ENCODE results near the gene TIMELESS. TPM values are rescaled to one million over a fixed set of nuclear protein-coding genes. Genes with fewer than 3 reads are reported as not detected.
A peak's percentile ranks its signal among the peaks of the same experiment; 100 is the strongest.
"Not testable (repeated sequence)": the region's sequence is repeated elsewhere in the genome, so short reads cannot be mapped to it uniquely, and the experiment has no call there.

The TIMELESS gene
- total RNA-seq, 2 experiments from 2014 or later, result 64.1 to 65.8 TPM

DNA sequence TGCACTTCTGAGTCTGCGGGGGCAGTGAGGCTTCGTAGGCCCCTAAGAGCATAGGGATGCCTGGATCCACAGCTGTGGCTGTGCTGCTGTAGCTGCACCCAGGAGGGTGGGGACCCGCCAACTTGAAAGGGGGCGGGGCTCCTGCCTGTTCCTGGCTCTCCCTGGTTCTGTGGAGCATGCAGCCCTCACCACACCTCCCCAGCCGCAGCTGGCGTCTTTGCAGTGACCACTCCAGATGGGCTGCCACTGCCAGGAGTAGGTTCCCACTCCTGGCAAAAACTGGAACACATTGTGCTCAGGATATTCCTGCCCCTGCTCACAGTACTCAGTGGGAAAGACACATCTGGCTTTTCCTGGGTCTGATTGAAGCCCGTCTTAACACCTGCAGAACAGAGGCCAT is 35.8 kb downstream of the TIMELESS start:
- ATAC-seq, result no peak
- Mint-ChIP-seq H3K9me3 (ENCODE audit: low read depth) (no peaks in the 10 kb centered on the region), H3K27ac (no peak overlapping the region), H3K4me1 (no peaks in the 10 kb centered on the region), H3K4me3 (no peak overlapping the region), H3K27me3 (no peaks in the 10 kb centered on the region), H3K36me3 (peaks cover 17% of the 10 kb centered on the region)
- no peak for DNase-seq
- CTCF ChIA-PET, result no interaction called here

- Mint-ChIP-seq H3K36me3 (peaks cover 11% of the 10 kb centered on the region), H3K27ac (no peak overlapping the region), H3K27me3 (no peaks in the 10 kb centered on the region), H3K9me3 (ENCODE audit: low read depth) (no peaks in the 10 kb centered on the region), H3K4me1 (no peaks in the 10 kb centered on the region), H3K4me3 (no peak overlapping the region)
- DNase-seq, result no peak
- CTCF ChIA-PET, result interaction anchor here (0.5 to 0.8 kb wide), 2 partner anchors 52 to 896 kb away, joined by 3 read pairs; partner anchors contain the start of gene STAT2
- ATAC-seq, result peak; percentile 12
Measured at GRCh38 chr12:56411781-56412639, 37.2 kb downstream of the TIMELESS start.

DNA sequence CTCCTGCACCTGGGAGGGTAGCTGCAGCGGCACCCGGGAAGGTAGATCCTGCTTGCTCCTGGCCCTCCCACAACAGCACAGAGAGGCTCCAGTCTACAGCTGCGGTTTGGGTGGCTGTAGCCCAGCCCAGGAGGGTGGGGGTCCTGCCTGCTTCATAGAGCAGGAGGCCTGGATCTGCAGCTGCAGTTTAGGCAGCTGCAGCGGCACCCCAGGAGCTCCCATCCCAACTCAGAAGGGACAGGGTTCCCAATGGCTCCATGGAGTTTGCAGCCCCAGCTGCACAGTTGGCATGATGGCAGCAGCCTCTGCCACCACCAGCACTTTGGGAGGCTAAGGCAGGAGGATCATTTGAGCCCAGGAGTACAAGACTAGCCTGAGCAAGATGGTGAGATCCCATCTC is 38.5 kb downstream of the TIMELESS start:
- H3K4me1 Mint-ChIP-seq, result no peaks in the 10 kb centered on the region
- peaks cover 3% of the 10 kb centered on the region for H3K36me3 Mint-ChIP-seq
- H3K4me3 Mint-ChIP-seq, result no peak overlapping the region
- CTCF ChIA-PET, result interaction anchor here (0.7 kb wide), 1 partner anchor 160 kb away, joined by 3 read pairs; no protein-coding TSS in a partner anchor
- ATAC-seq, result no peak
- no peaks in the 10 kb centered on the region for H3K27me3 Mint-ChIP-seq
- no peak for DNase-seq
- H3K9me3 Mint-ChIP-seq (ENCODE audit: low read depth), result no peaks in the 10 kb centered on the region
- no peak overlapping the region for H3K27ac Mint-ChIP-seq

GRCh38 chr12:56408799-56409417 is 40.3 kb downstream of the TIMELESS start:
- DNase-seq (no peak), ATAC-seq (no peak)
- H3K27me3 Mint-ChIP-seq, result no peaks in the 10 kb centered on the region
- no peak overlapping the region for H3K27ac Mint-ChIP-seq
- no peak overlapping the region for H3K4me3 Mint-ChIP-seq
- CTCF ChIA-PET, result no interaction called here
- no peaks in the 10 kb centered on the region for H3K9me3 Mint-ChIP-seq (ENCODE audit: low read depth)
- no peaks in the 10 kb centered on the region for H3K36me3 Mint-ChIP-seq
- no peaks in the 10 kb centered on the region for H3K4me1 Mint-ChIP-seq

DNA sequence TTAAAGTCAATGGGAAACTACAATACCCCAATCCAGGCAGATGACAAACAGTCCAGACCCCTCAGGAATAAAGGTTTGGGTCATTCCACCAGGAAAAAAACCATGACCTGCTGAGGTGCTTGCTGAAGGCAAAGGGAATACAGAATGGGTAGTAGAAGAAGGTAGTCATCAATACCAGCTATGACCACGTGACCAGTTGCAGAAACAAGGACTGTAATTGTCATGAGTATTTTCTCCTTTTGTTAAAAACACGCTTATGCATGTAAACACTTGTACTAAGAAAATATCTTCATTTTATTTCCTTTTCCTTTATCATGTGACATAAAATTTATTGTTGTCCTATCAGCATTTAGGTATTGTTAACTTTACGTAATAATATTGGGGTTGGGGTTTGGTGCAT is 45.0 kb downstream of the TIMELESS start:
- ATAC-seq; H3K4me1 Mint-ChIP-seq; CTCF ChIA-PET; H3K9me3 Mint-ChIP-seq (ENCODE audit: low read depth); H3K27me3 Mint-ChIP-seq; H3K36me3 Mint-ChIP-seq; H3K4me3 Mint-ChIP-seq; DNase-seq; H3K27ac Mint-ChIP-seq: not testable (repeated sequence)

DNA sequence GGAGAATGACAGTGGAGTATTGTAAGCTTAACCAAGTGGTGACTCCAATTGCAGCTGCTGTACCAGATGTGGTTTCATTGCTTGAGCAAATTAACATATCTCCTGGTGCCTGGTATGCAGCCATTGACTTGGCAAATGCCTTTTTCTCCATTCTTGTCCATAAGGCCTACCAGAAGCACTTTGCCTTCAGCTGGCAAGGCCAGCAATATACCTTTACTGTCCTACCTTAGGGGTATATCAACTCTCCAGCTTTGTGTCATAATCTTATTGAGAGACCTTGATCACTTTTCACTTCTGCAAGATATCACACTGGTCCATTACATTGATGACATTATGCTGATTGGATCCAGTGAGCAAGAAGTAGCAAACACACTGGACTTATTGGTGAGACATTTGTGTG is 47.6 kb downstream of the TIMELESS start:
- H3K36me3 Mint-ChIP-seq; ATAC-seq; H3K9me3 Mint-ChIP-seq (ENCODE audit: low read depth); H3K4me3 Mint-ChIP-seq; CTCF ChIA-PET; H3K27me3 Mint-ChIP-seq; H3K27ac Mint-ChIP-seq; DNase-seq; H3K4me1 Mint-ChIP-seq: not testable (repeated sequence)

- H3K36me3 Mint-ChIP-seq, H3K27me3 Mint-ChIP-seq: not testable (repeated sequence)
Measured at GRCh38 chr12:56401125-56401524, 48.1 kb downstream of the TIMELESS start.

DNA sequence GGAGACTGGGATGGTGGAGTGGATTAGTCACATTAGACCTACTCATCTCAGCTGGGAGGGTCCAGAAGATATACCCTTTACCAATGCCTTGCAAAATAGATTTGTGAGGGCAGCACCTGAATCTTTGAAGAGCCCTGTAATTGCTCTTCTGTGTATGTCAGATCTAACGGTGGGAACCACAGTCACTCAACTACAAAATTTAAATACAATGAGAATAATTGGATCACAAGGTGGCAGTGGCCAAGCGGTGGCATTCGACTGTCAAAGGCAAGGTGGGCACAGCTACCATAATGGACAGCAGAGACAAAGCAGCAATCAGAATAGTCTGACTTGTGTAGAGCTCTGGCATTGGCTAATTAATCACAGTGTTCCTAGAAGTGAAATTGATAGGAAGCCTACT is 49.8 kb downstream of the TIMELESS start:
- H3K4me3 Mint-ChIP-seq; H3K36me3 Mint-ChIP-seq; H3K4me1 Mint-ChIP-seq; DNase-seq; ATAC-seq; H3K27me3 Mint-ChIP-seq; H3K27ac Mint-ChIP-seq; H3K9me3 Mint-ChIP-seq (ENCODE audit: low read depth); CTCF ChIA-PET: not testable (repeated sequence)

More at GRCh38 chr12:56401125-56401524, 48.1 kb downstream of the TIMELESS start:
- CTCF ChIA-PET; H3K9me3 Mint-ChIP-seq (ENCODE audit: low read depth); H3K4me3 Mint-ChIP-seq; DNase-seq; H3K4me1 Mint-ChIP-seq; H3K27ac Mint-ChIP-seq; ATAC-seq: not testable (repeated sequence)

DNA sequence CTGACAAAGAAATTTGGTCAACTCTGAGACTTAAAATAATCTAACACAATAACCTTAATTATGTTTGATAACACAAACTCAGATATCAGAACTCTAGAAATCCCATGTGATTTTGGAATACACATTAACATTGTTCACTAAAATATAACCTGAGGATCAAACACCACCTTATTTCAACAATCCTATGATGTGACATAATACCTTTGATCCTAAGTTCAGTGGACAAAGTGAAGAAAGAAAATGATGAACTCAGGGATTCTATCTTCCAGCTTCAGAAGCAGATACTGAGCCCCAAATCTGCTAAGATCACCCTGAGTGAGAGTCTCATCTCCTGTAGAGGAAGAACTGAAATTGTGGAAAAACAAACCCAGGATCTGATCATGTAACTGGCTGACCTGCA is 50.9 kb downstream of the TIMELESS start:
- no peak for DNase-seq
- H3K4me1 Mint-ChIP-seq, result no peaks in the 10 kb centered on the region
- ATAC-seq, result no peak
- H3K9me3 Mint-ChIP-seq (ENCODE audit: low read depth), result no peaks in the 10 kb centered on the region
- no peak overlapping the region for H3K4me3 Mint-ChIP-seq
- H3K36me3 Mint-ChIP-seq, result peaks cover 2% of the 10 kb centered on the region
- H3K27me3 Mint-ChIP-seq, result no peaks in the 10 kb centered on the region
- CTCF ChIA-PET, result interaction anchor here (1.0 kb wide), 1 partner anchor 66 kb away, joined by 3 read pairs; no protein-coding TSS in a partner anchor
- no peak overlapping the region for H3K27ac Mint-ChIP-seq

DNA sequence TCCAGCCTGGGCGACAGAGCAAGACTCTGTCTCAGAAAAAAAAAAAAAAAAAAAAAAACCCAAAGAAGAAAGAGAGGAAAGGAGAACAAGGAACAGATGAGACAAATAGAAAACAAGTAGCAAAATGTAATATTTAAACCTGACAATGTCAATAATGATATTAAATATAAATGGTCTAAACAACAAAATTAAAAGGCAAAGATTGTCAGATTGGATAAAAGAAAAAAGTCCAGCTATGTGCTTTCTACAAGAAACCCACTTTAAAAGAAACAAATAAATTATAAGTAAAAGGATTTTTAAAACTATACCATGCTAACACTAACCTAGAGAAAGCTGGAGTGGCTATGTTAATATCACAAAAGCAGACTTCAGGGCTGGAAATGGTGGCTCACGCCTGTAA is 56.9 kb downstream of the TIMELESS start:
- CTCF ChIA-PET, result interaction anchor here (0.6 to 2.5 kb wide), 5 partner anchors 9 to 1142 kb away, joined by 3 to 7 read pairs (median 3); no protein-coding TSS in a partner anchor
- H3K9me3 Mint-ChIP-seq (ENCODE audit: low read depth), result no peaks in the 10 kb centered on the region
- ATAC-seq (no peak), DNase-seq (no peak)
- no peaks in the 10 kb centered on the region for H3K4me1 Mint-ChIP-seq
- no peaks in the 10 kb centered on the region for H3K27me3 Mint-ChIP-seq
- H3K27ac Mint-ChIP-seq, result no peak overlapping the region
- peaks cover 1% of the 10 kb centered on the region for H3K36me3 Mint-ChIP-seq
- no peak overlapping the region for H3K4me3 Mint-ChIP-seq

DNA sequence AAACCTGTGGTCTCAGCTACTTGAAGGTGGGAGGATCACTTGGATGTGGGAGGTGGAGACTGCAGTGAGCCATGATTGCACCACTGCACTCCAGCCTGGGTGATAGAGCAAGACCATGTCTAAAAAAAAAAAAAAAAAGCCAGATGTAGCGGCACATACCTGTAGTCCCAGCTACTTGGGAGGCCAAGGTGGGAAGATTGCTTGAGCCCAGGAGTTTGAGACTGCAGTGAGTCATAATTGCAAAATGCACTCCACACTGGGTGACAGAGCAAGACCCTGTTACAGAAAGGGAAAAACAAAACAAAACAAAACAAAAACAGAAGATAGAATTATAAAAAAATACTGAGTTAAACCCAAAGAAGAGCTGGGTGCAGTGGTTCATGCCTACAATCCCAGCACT is 57.5 kb downstream of the TIMELESS start:
- DNase-seq (peak; percentile 5), ATAC-seq (no peak)
- Mint-ChIP-seq H3K9me3 (ENCODE audit: low read depth) (no peaks in the 10 kb centered on the region), H3K27me3 (no peaks in the 10 kb centered on the region), H3K4me3 (no peak overlapping the region), H3K36me3 (peaks cover 1% of the 10 kb centered on the region), H3K4me1 (no peaks in the 10 kb centered on the region), H3K27ac (no peak overlapping the region)
- CTCF ChIA-PET, result interaction anchor here (0.8 to 2.5 kb wide), 3 partner anchors 8 to 73 kb away, joined by 3 to 7 read pairs (median 3); no protein-coding TSS in a partner anchor

GRCh38 chr12:56389412-56389811 is 59.8 kb downstream of the TIMELESS start:
- no peaks in the 10 kb centered on the region for H3K4me1 Mint-ChIP-seq
- CTCF ChIA-PET, result interaction anchor here (1.2 kb wide), 1 partner anchor 59 kb away, joined by 3 read pairs; the partner anchor contains the start of gene TIMELESS
- DNase-seq (no peak), ATAC-seq (no peak)
- no peaks in the 10 kb centered on the region for H3K9me3 Mint-ChIP-seq (ENCODE audit: low read depth)
- H3K36me3 Mint-ChIP-seq, result peaks cover 1% of the 10 kb centered on the region
- H3K27me3 Mint-ChIP-seq, result no peaks in the 10 kb centered on the region
- H3K27ac Mint-ChIP-seq, result no peak overlapping the region
- H3K4me3 Mint-ChIP-seq, result no peak overlapping the region

- no peak overlapping the region for H3K4me3 Mint-ChIP-seq
- H3K4me1 Mint-ChIP-seq, result no peaks in the 10 kb centered on the region
- ATAC-seq (no peak), DNase-seq (no peak)
- H3K9me3 Mint-ChIP-seq (ENCODE audit: low read depth), result no peaks in the 10 kb centered on the region
- H3K27ac Mint-ChIP-seq, result no peak overlapping the region
- H3K36me3 Mint-ChIP-seq, result peaks cover 1% of the 10 kb centered on the region
- CTCF ChIA-PET, result interaction anchor here (0.8 kb wide), 1 partner anchor 19 kb away, joined by 3 read pairs; no protein-coding TSS in a partner anchor
- H3K27me3 Mint-ChIP-seq, result no peaks in the 10 kb centered on the region
Measured at GRCh38 chr12:56387152-56387736, 62.0 kb downstream of the TIMELESS start.
